Stimulated activated CD8-positive, alpha-beta memory T cell treated with anti-CD3 and anti-CD28 coated beads, Interleukin-7, amount 100 ng/mL, for 48 hours (primary cell): ENCODE results near the gene SNX3.

Experiments
- DNase-seq, 2 donors: peaks; one replicate each; pipeline ENCODE4 v3.0.0-alpha.2; 2020; ENCODE audit warnings: low read depth in 1 of 2; ENCODE audit errors: extremely low read depth in 1 of 2

The SNX3 gene

GRCh38 chr6:108209738-108210137 is 51.1 kb downstream of the SNX3 start:
- DNase-seq: no peak

GRCh38 chr6:108207013-108207412 is 53.8 kb downstream of the SNX3 start:
- no peak for DNase-seq

GRCh38 chr6:108203189-108204112 is 57.4 kb downstream of the SNX3 start:
- no peak for DNase-seq

- DNase-seq: no peak
These were observed 60.2 kb downstream of the SNX3 start for GRCh38 chr6:108200631-108201030.

- no peak for DNase-seq
These were observed 60.7 kb downstream of the SNX3 start for GRCh38 chr6:108200186-108200585.

- no peak for DNase-seq
These were observed 61.9 kb downstream of the SNX3 start for GRCh38 chr6:108198761-108199498.

- no peak for DNase-seq
These were observed 65.6 kb downstream of the SNX3 start for GRCh38 chr6:108195209-108195608.

GRCh38 chr6:108194503-108194902 is 66.3 kb downstream of the SNX3 start:
- no peak for DNase-seq

- no peak for DNase-seq
These were observed 67.0 kb downstream of the SNX3 start for GRCh38 chr6:108193835-108194234.

- DNase-seq: no peak
These were observed 67.7 kb downstream of the SNX3 start for GRCh38 chr6:108193131-108193530.

GRCh38 chr6:108187519-108187918 is 73.3 kb downstream of the SNX3 start:
- no peak for DNase-seq

- DNase-seq: no peak
These were observed 74.6 kb downstream of the SNX3 start for GRCh38 chr6:108186226-108186625.

- DNase-seq: no peak
These were observed 80.1 kb downstream of the SNX3 start for GRCh38 chr6:108180776-108181175.

GRCh38 chr6:108180266-108180665 is 80.6 kb downstream of the SNX3 start:
- DNase-seq: no peak

- DNase-seq: no peak
These were observed 81.1 kb downstream of the SNX3 start for GRCh38 chr6:108179741-108180140.

GRCh38 chr6:108176281-108177089 is 84.4 kb downstream of the SNX3 start:
- no peak for DNase-seq

- no peak for DNase-seq
These were observed 85.1 kb downstream of the SNX3 start for GRCh38 chr6:108175592-108176279.

- no peak for DNase-seq
These were observed 85.7 kb downstream of the SNX3 start for GRCh38 chr6:108175176-108175591.

- DNase-seq: no peak
These were observed 86.3 kb downstream of the SNX3 start for GRCh38 chr6:108174371-108175175.
